ENCODE results near the gene HCAR2.
A peak's percentile ranks its signal among the peaks of the same experiment; 100 is the strongest.

HCAR2 gene

GRCh38 chr12:122732611-122733010 lies 29.5 kb upstream of the HCAR2 start:
- H2AFZ ChIP-seq: peak overlapping the region; percentile 25
- H3K36me3 ChIP-seq (ENCODE audit: control insufficient read depth, insufficient read depth, low read length): no peaks in the 10 kb centered on the region
- peaks cover 14% of the 10 kb centered on the region for H3K79me2 ChIP-seq
- peak overlapping the region; percentile 99 for H3K27ac ChIP-seq
- no peak overlapping the region for H3K9ac ChIP-seq
- no peak for TF ChIP-seq CTCF (IDR thresholded peaks at IDR 0.05)
- H3K4me3 ChIP-seq (ENCODE audit: low read depth, low read length): no peak overlapping the region
- peaks cover 31% of the 10 kb centered on the region for H3K4me1 ChIP-seq
- no peaks in the 10 kb centered on the region for H3K9me3 ChIP-seq (ENCODE audit: control insufficient read depth, low read length)
- no peaks in the 10 kb centered on the region for H3K27me3 ChIP-seq (ENCODE audit: control insufficient read depth, insufficient read depth, low read length)
- no peak overlapping the region for H3K4me2 ChIP-seq (ENCODE audit: low read length)

- no peak overlapping the region for H2AFZ ChIP-seq
- no peak overlapping the region for H3K9ac ChIP-seq
- peaks cover 33% of the 10 kb centered on the region for H3K4me1 ChIP-seq
- H3K9me3 ChIP-seq (ENCODE audit: control insufficient read depth, low read length): no peaks in the 10 kb centered on the region
- H3K27me3 ChIP-seq (ENCODE audit: control insufficient read depth, insufficient read depth, low read length): no peaks in the 10 kb centered on the region
- no peak overlapping the region for H3K4me3 ChIP-seq (ENCODE audit: low read depth, low read length)
- TF ChIP-seq CTCF (IDR thresholded peaks at IDR 0.05): no peak
- H3K4me2 ChIP-seq (ENCODE audit: low read length): no peak overlapping the region
- H3K27ac ChIP-seq: peak overlapping the region; percentile 99
- no peaks in the 10 kb centered on the region for H3K36me3 ChIP-seq (ENCODE audit: control insufficient read depth, insufficient read depth, low read length)
- peaks cover 19% of the 10 kb centered on the region for H3K79me2 ChIP-seq
These were observed 29.0 kb upstream of the HCAR2 start for GRCh38 chr12:122732170-122732569.

GRCh38 chr12:122730215-122731014 lies 27.3 kb upstream of the HCAR2 start, which contains the start of gene HCAR1:
TSS of gene HCAR1 (minus strand) at chr12:122730844. CDS start at chr12:122730339, 505 bp downstream.
- H3K27ac ChIP-seq: peak within 1 kb of the TSS; percentile 99
- H2AFZ ChIP-seq: peak within 1 kb of the TSS; percentile 90
- no peaks in the 10 kb centered on the region for H3K9me3 ChIP-seq (ENCODE audit: control insufficient read depth, low read length)
- peak within 1 kb of the TSS; percentile 80 for H3K4me2 ChIP-seq (ENCODE audit: low read length)
- peak within 1 kb of the TSS; percentile 74 for H3K9ac ChIP-seq
- no peaks in the 10 kb centered on the region for H3K27me3 ChIP-seq (ENCODE audit: control insufficient read depth, insufficient read depth, low read length)
- H3K4me1 ChIP-seq: peaks cover 42% of the 10 kb centered on the region
- TF ChIP-seq CTCF (IDR thresholded peaks at IDR 0.05): no peak
- no peaks in the 10 kb centered on the region for H3K36me3 ChIP-seq (ENCODE audit: control insufficient read depth, insufficient read depth, low read length)
- H3K79me2 ChIP-seq: peaks cover 21% of the 10 kb centered on the region
- peak within 1 kb of the TSS; percentile 98 for H3K4me3 ChIP-seq (ENCODE audit: low read depth, low read length)

- peak overlapping the region; percentile 74 for H3K9ac ChIP-seq
- H3K4me3 ChIP-seq (ENCODE audit: low read depth, low read length): peak overlapping the region; percentile 98
- H2AFZ ChIP-seq: peak overlapping the region; percentile 90
- no peaks in the 10 kb centered on the region for H3K36me3 ChIP-seq (ENCODE audit: control insufficient read depth, insufficient read depth, low read length)
- H3K79me2 ChIP-seq: peaks cover 21% of the 10 kb centered on the region
- H3K27me3 ChIP-seq (ENCODE audit: control insufficient read depth, insufficient read depth, low read length): no peaks in the 10 kb centered on the region
- peaks cover 50% of the 10 kb centered on the region for H3K4me1 ChIP-seq
- H3K27ac ChIP-seq: peak overlapping the region; percentile 99
- H3K4me2 ChIP-seq (ENCODE audit: low read length): peak overlapping the region; percentile 80
- TF ChIP-seq CTCF (IDR thresholded peaks at IDR 0.05): no peak
- H3K9me3 ChIP-seq (ENCODE audit: control insufficient read depth, low read length): no peaks in the 10 kb centered on the region
These were observed 26.5 kb upstream of the HCAR2 start for GRCh38 chr12:122729583-122730214.
